Measurements from ENCODE around the gene TMEM191C. TPM values are rescaled to one million over a fixed set of nuclear protein-coding genes. Genes with fewer than 3 reads are reported as not detected.
"Not testable (repeated sequence)": the region's sequence is repeated elsewhere in the genome, so short reads cannot be mapped to it uniquely, and the experiment has no call there.

TMEM191C gene
- total RNA-seq, 1 experiment from 2014 or later: not detected

GRCh38 chr22:21472984-21473383, 5.8 kb downstream of the TMEM191C start:
- not testable (repeated sequence) for DNase-seq (ENCODE audit: low read depth)

DNA sequence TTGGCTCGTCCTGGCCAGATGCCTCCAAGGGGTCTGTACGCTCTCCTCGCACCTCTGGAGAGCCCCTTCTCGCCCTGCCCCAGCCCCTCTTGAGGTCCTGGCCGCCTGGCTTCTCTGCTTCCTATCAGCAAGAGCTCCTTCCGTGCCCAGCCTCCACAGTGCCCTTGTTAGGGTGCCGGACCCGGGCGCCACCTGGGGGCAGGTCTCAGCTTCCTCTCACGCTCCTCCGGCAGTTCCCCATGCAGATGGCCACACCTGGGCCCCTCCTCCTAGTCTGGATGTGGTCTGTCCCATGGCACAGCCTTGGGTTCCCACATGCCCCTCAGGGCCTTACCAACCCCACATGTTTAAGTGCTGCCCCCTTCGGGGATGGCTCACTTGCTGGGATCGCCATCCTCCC, 6.5 kb downstream of the TMEM191C start:
- not testable (repeated sequence) for DNase-seq (ENCODE audit: low read depth)

DNA sequence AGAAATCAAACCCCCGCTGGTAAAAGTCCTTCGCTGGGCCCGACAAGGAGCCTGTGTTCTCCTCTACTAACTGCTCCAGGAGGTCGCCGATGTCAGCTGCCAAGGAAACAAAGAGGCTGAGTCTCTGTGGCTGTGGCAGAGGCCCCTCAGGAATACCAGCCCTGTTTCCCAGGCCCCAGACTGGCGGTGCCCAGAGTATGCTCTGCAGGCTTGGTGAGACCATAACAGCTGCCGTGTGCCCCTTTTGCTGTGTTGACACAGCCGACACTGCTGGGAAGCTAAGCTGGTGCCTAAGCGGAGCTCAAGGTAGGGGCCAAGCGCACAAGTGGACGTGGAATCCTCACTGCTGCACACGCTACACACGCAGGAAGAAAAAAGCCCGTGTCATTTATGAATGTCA, 16.9 kb downstream of the TMEM191C start:
- not testable (repeated sequence) for DNase-seq (ENCODE audit: low read depth)

- DNase-seq (ENCODE audit: low read depth): not testable (repeated sequence)
Observed at GRCh38 chr22:21487723-21488122, 20.5 kb downstream of the TMEM191C start.

- not testable (repeated sequence) for DNase-seq (ENCODE audit: low read depth)
Observed at GRCh38 chr22:21489149-21489680, 22.0 kb downstream of the TMEM191C start.

DNA sequence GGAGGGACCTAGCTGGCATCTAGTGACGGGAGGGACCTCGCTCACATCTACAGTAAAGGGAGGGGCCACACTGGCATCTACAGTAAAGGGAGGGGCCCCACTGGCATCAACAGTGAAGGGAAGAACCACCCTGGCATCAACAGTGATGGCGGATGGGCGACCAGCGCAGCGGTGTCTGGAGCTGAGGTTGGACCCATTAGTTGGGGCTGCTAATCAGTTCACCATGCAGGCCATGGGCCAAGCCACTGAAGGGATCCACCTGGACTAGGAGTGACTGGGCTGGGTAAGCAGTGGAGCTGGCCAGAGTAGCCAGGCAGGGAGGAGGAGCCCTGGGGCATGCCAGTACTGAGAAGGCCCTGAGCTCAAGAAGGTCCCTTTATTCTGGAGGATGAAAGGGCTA, 23.4 kb downstream of the TMEM191C start:
- DNase-seq (ENCODE audit: low read depth): not testable (repeated sequence)

DNA sequence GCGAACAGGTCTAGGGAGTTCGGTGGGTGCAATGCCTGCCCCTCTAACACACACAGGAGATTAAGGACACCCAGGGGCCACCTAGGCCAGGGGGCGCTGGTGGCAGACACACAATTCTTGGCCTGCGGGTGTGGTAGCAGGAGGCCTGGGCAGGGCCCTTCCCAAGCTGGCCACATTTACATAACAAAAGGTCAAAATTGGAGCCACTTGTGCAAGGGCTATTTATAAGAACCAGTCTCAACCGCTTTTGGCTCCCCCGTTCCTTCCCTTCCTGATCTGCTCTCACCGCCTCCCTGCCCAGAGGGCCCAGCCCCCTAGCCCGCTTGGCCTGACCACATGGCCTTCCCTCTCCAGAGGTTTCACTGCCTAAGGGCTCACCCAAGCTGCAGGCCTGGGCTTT, 25.1 kb downstream of the TMEM191C start:
- not testable (repeated sequence) for DNase-seq (ENCODE audit: low read depth)

DNA sequence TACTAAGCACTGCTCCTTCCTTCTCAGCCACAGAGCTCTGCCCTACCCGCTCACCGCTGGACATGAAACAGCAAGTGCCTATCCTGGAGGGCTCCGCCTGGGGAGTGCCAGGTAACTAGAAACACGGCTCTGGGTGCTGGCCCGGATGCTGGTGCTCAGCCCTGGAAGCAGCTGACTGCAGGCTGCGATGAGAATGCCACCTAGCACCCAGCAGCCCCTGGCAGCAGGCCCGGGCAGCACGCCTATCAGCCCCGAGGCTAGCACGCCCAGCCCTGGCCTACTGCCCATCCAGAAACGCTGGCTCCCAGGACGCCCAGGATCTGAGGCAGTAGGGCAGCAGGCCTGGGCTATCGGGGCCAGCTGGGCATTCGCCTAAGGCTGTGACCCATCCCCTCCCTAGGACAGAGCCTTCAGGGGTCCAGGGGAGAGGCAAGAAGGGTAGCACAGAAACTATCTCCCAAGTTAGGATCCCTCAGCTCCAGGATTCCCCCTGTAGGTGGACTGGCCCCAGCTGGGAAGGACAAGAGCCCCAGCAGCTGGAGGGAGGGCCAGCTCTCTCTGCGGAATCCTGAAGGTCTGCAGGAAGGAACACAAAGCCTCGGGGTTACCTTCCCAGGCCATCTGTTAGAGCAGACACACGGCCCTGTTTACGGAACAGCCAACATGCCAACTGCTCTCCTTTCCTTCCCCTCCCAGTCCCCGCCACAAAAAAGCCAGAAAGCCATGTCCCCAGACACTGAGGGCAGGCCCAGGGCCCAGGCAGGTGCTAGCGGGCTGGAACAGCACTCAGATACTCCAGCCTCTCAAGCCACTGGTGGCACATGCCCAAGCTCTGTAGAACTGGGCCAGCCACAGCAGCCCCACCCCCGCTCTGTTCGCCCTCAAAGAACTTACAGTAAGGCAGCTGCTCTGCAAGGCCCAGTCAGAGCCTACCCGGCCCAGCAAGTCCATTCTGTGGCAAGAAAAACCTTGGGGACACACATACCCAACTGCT, 26.9 kb downstream of the TMEM191C start:
- DNase-seq (ENCODE audit: low read depth): not testable (repeated sequence)

DNA sequence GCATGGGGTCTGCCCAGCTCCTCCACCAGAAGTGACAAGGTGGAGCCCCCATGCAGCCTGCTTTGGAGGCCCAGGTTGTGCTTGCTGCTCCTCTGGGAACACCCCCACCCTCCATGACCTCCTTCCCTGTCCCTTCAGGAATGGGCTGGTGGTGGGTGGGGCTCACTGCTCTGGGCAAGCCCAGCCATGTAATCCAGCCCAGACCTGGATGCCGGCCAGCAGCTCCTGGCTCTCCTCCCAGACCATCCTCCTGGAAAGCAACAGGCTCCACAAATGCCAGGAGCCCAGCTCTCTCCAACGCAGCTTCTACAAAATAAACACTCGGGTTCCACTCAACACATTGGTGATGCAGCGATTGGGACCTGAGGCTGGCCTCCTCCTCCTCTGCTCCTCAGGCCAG, 30.8 kb downstream of the TMEM191C start:
- DNase-seq (ENCODE audit: low read depth): not testable (repeated sequence)

- DNase-seq (ENCODE audit: low read depth): not testable (repeated sequence)
Observed at GRCh38 chr22:21498489-21498888, 31.3 kb downstream of the TMEM191C start.

GRCh38 chr22:21499623-21500506, 32.7 kb downstream of the TMEM191C start:
- not testable (repeated sequence) for DNase-seq (ENCODE audit: low read depth)

DNA sequence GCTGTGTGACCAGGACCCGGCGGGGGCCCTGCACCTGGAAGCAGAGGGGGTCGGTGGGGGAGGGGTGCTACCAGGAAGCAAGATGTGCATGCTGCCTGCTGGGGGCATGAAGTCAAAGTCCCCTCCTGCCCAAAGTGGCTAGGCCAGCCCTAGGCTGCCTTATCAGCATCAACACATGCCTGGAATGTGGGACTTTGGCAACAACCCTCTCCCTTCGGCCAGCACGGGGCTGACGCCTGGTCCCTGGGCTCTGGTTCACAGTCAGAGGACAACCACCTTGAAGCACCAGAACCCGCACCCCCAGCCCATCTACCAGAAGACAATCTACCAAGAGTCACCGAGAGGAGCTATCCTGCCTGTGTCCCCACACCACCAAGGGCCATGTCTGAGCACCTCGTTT, 43.2 kb downstream of the TMEM191C start:
- not testable (repeated sequence) for DNase-seq (ENCODE audit: low read depth)

DNA sequence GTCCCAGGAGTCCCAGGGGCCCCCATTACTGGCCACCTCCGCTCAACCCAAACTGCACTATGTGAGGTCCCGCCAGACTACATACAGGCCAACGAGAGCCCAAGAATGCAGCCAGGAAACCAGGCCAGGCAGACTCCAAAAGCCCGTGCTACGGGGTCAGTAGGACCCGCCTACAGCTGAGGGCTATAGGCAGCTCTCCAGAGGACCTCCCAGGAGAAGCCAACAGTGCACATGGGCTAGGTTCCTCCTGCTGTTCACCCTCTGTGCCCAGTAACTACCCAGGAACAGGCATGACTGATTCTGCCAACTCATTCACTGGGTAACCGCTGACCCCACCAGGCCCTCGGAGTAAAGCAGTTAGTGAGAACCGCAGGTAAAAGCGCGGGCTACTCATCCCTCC, 44.8 kb downstream of the TMEM191C start:
- DNase-seq (ENCODE audit: low read depth): not testable (repeated sequence)

- DNase-seq (ENCODE audit: low read depth): not testable (repeated sequence)
Observed at GRCh38 chr22:21514117-21514516, 46.9 kb downstream of the TMEM191C start.

DNA sequence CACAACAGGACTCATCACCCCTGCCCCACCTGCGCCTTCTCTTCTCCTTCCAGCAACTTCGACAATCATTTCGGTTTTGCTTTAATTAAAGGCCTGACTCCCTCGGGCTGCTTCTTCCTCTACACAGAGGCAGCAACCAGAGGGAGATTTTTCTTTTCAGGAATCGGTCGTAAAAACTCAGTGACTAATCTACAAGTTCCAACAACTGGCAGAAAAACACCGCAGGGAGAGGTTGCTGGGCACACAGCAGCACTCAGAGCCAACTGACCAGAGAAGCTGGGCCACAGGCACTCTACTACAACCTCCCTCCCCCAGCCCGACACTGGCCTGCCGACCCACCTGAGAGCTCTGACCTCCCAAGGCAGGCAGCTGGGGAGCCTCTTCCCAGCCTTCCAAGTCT, 48.0 kb downstream of the TMEM191C start:
- DNase-seq (ENCODE audit: low read depth): not testable (repeated sequence)

GRCh38 chr22:21516522-21516921, 49.3 kb downstream of the TMEM191C start:
- not testable (repeated sequence) for DNase-seq (ENCODE audit: low read depth)

DNA sequence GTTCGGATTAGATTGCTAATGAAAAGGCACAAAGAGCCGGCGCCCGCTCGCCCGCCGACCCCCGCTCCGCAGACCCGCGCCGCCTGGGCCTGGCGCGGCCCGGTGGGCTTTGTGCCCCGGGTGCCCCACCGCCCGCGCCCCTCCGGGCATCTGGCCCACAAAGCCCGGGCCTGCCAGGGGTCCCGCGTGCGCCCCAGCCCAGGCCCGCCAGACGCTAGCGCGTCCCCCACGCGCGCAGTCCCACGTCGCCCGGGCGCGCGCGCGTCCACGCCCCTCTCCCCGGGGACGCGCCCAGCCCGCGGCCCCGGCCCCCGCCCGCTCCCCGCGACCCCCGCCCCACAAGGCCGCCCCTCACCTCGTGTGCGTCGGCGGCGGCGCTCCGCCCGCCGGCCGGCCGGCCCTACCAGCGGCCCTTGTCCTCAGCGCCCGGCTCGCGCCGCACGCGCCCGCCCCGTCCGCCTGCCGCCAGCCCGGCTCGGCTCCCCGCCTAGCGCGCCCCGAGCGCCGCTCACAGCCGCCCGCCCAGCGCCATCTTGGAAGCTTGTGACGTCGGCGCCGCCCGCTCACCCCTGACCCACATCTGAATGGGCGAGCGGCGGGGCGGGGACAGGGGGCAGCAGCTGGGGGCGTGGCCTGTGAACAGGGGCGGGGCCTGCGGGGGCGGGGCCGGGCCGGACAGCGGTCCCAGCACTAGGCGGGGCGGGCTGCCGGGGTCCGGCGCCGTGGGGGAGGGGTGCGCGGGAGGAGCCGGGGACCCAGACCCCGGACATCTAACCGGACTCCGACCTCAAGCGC, 50.0 kb downstream of the TMEM191C start:
- not testable (repeated sequence) for DNase-seq (ENCODE audit: low read depth)
